Peyer's patch (tissue), 4 donors: Measurements from ENCODE around the gene B4GALT4. TPM values are rescaled to one million over a fixed set of nuclear protein-coding genes. Genes with fewer than 3 reads are reported as not detected.
A peak's percentile ranks its signal among the peaks of the same experiment; 100 is the strongest.

Source experiments
- DNase-seq, 3 donors: peaks; one replicate each; pipeline ENCODE4 v3.0.0-alpha.2; 2017 to 2019
- H3K27ac ChIP-seq, 4 donors: fragments of 200-600 bp; sonication (generic); one replicate each; pipeline ENCODE4 v1.5.1; 2016 to 2019
- H3K27me3 ChIP-seq, 2 donors: fragments of 200-600 bp; sonication (generic); one replicate each; pipeline ENCODE4 v1.5.1; 2019
- H3K36me3 ChIP-seq, 3 donors: fragments of 200-600 bp; sonication (generic); one replicate each; pipeline ENCODE4 v1.5.1; 2016 to 2019
- H3K4me1 ChIP-seq, 4 donors: fragments of 200-600 bp; sonication (generic); one replicate each; pipeline ENCODE4 v1.5.1; 2016 to 2019
- H3K4me3 ChIP-seq, 4 donors: fragments of 200-600 bp; sonication (generic); 1 replicate in 3 of 4; 2 replicates in 1 of 4; pipeline ENCODE4 v1.5.1; 2016 to 2019; ENCODE audit warnings: mild to moderate bottlenecking in 1 of 4
- H3K9me3 ChIP-seq, 4 donors: fragments of 200-600 bp; sonication (generic); one replicate each; pipeline ENCODE4 v1.5.1; 2016 to 2019; ENCODE audit warnings: mild to moderate bottlenecking in 1 of 4
- CTCF ChIP-seq, 6 experiments: fragments of 450-650 bp in 4 of 6; fragments of 200-600 bp in 2 of 6; sonication (generic) in 1 of 6; IDR thresholded peaks; one replicate each; pipeline ENCODE4 v1.5.1; 2017 to 2019; ENCODE audit warnings: antibody characterized with exemption in 6 of 6, mild to moderate bottlenecking in 3 of 6, moderate library complexity in 1 of 6
- POLR2A ChIP-seq, 2 donors: fragments of 450-650 bp; IDR thresholded peaks; one replicate each; pipeline ENCODE4 v1.5.1; 2017; ENCODE audit warnings: antibody characterized with exemption in 2 of 2, mild to moderate bottlenecking in 2 of 2, moderate library complexity in 2 of 2
- total RNA-seq, 4 donors: library from RNA; depleted of rRNA; stranded (reverse); fragments of >200 nt; gene quantifications; one replicate each; pipeline ENCODE4 v1.1.0, GENCODE V29; 2016

Gene B4GALT4
- total RNA-seq, 4 donors from 2014 or later = 10.7 to 59.9 (median 47.9) TPM

- Histone ChIP-seq H3K4me3 (no peak overlapping the region), H3K4me1 (peaks cover 0 to 20% (median 0%) of the 10 kb centered on the region in 4 donors), H3K27me3 (no peaks in the 10 kb centered on the region), H3K36me3 (peaks cover 0 to 73% (median 0%) of the 10 kb centered on the region in 3 donors), H3K9me3 (no peaks in the 10 kb centered on the region), H3K27ac (peak overlapping the region in 1 of 4 donors; percentile 74)
- DNase-seq = no peak
- TF ChIP-seq POLR2A (IDR thresholded peaks at IDR 0.05) (no peak), CTCF (IDR thresholded peaks at IDR 0.05) (no peak)
Observed at GRCh38 chr3:119228373-119229145, 12.1 kb downstream of the B4GALT4 start.

- Histone ChIP-seq H3K36me3 (peaks cover 0 to 73% (median 0%) of the 10 kb centered on the region in 3 donors), H3K4me1 (peaks cover 0 to 20% (median 0%) of the 10 kb centered on the region in 4 donors), H3K4me3 (no peak overlapping the region), H3K9me3 (no peaks in the 10 kb centered on the region), H3K27me3 (no peaks in the 10 kb centered on the region), H3K27ac (peak overlapping the region in 3 of 4 donors; percentile 25 to 74 (median 63))
- peak in 1 of 3 donors; percentile 51 for DNase-seq
- no peak for TF ChIP-seq CTCF (IDR thresholded peaks at IDR 0.05)
- TF ChIP-seq POLR2A (IDR thresholded peaks at IDR 0.05) = no peak
Observed at GRCh38 chr3:119227070-119227850, 13.4 kb downstream of the B4GALT4 start.

GRCh38 chr3:119225121-119225520 lies 15.6 kb downstream of the B4GALT4 start:
- Histone ChIP-seq H3K9me3 (no peaks in the 10 kb centered on the region), H3K27ac (no peak overlapping the region), H3K4me3 (no peak overlapping the region), H3K4me1 (peaks cover 0 to 36% (median 0%) of the 10 kb centered on the region in 4 donors), H3K36me3 (peaks cover 0 to 66% (median 0%) of the 10 kb centered on the region in 3 donors), H3K27me3 (no peaks in the 10 kb centered on the region)
- DNase-seq = no peak
- no peak for TF ChIP-seq POLR2A (IDR thresholded peaks at IDR 0.05)
- no peak for TF ChIP-seq CTCF (IDR thresholded peaks at IDR 0.05)

- peaks cover 0 to 57% (median 0%) of the 10 kb centered on the region in 3 donors for H3K36me3 ChIP-seq
- no peak overlapping the region for H3K27ac ChIP-seq
- peaks cover 0 to 44% (median 5%) of the 10 kb centered on the region in 4 donors for H3K4me1 ChIP-seq
- no peak for TF ChIP-seq CTCF (IDR thresholded peaks at IDR 0.05)
- TF ChIP-seq POLR2A (IDR thresholded peaks at IDR 0.05) = no peak
- H3K27me3 ChIP-seq = no peaks in the 10 kb centered on the region
- no peaks in the 10 kb centered on the region for H3K9me3 ChIP-seq
- H3K4me3 ChIP-seq = no peak overlapping the region
- DNase-seq = no peak
Observed at GRCh38 chr3:119223511-119223910, 17.2 kb downstream of the B4GALT4 start.

- H3K27me3 ChIP-seq = no peaks in the 10 kb centered on the region
- H3K36me3 ChIP-seq = peaks cover 0 to 61% (median 0%) of the 10 kb centered on the region in 3 donors
- H3K9me3 ChIP-seq = no peaks in the 10 kb centered on the region
- no peak overlapping the region for H3K4me3 ChIP-seq
- no peak for TF ChIP-seq POLR2A (IDR thresholded peaks at IDR 0.05)
- TF ChIP-seq CTCF (IDR thresholded peaks at IDR 0.05) = no peak
- H3K4me1 ChIP-seq = peaks cover 0 to 44% (median 5%) of the 10 kb centered on the region in 4 donors
- H3K27ac ChIP-seq = no peak overlapping the region
- no peak for DNase-seq
Observed at GRCh38 chr3:119222391-119222790, 18.3 kb downstream of the B4GALT4 start.
